GM21723 (cell line): Measurements from ENCODE around the gene BOLA3.
"Not testable (repeated sequence)": the region's sequence is repeated elsewhere in the genome, so short reads cannot be mapped to it uniquely, and the experiment has no call there.

Experiments
- ATAC-seq: cut with Tn5 transposase; IDR thresholded peaks from one replicate; pipeline ENCODE4 v1.9.1; 2021; ENCODE audit warnings: mild to moderate bottlenecking, moderate library complexity; ENCODE audit not compliant: unreplicated experiment

The BOLA3 gene

DNA sequence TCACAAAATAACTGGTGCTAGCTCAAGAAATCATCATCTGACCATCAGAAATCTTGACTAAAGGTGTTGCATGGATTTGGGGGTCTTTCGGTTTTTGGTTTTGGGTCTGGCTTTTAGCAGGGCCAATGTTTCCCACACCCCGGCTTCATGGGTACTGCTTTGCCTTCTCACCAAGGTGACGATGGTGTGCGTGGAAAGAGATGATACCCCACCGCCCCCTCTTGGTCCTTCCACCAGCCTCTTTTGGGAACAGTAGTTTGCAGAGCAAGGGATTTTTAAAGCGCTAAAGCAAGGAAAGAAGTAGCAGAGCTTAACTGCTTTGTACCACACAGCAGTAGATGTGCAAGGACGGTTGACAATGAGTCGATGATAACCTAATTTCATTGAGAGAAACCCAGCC is 42.3 kb downstream of the BOLA3 start:
- ATAC-seq, result no peak

DNA sequence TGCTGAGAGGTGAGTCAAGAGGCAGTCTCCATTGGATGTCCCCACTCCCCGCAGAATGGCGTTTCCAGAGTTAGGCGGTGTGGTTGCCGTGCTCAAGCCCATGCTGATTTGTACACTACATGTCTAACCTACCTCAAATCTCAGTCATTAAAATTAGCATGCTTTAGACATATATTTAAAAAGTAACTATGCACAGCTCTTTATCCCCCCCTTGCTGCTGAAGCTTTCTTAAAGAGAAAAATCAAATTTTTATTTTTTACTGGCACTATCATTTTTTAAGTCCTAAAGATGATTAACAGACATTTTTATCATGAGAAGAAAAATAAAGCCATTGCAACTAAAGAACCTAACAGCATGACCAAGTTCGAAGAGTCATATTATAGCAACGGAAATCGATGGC is 42.9 kb downstream of the BOLA3 start:
- no peak for ATAC-seq

DNA sequence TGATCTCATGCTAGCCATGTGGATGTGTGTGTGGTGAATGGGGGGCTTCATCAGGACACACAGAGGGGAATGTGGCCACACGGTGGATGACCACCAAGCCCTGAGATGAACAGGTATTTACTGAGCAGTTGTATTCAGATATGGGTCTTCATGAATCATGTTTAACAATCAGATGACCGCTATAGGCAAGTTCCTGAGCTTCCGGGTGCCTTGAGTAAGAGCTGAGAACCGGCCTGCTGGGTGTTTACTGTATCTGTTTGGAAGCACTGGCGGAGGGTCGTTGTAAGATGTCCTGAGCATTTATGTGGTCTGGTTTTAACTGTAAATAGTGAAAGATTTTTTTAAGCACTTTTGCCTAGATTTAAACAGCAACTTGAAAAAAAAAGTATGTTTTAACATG is 43.9 kb downstream of the BOLA3 start:
- ATAC-seq, result no peak

DNA sequence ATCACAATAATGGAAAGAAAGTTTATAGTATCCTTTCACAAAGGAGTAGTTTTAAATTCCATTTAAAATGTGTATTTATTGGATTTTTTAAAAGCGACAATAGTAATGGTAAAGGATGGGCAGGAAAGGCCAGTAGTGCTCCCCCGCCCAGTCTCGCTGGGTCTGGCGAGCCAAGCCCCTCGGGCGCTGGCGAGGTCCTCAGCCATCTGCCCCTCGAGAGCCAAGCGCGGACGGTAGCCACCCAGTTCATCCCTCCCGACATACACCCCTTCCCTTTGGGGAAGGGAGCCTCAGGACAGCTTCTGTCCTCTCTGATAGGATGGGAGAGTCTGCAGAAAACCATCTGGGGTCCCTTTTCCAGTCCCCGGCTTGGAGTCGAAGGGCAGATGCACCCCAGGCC is 45.2 kb downstream of the BOLA3 start:
- no peak for ATAC-seq

DNA sequence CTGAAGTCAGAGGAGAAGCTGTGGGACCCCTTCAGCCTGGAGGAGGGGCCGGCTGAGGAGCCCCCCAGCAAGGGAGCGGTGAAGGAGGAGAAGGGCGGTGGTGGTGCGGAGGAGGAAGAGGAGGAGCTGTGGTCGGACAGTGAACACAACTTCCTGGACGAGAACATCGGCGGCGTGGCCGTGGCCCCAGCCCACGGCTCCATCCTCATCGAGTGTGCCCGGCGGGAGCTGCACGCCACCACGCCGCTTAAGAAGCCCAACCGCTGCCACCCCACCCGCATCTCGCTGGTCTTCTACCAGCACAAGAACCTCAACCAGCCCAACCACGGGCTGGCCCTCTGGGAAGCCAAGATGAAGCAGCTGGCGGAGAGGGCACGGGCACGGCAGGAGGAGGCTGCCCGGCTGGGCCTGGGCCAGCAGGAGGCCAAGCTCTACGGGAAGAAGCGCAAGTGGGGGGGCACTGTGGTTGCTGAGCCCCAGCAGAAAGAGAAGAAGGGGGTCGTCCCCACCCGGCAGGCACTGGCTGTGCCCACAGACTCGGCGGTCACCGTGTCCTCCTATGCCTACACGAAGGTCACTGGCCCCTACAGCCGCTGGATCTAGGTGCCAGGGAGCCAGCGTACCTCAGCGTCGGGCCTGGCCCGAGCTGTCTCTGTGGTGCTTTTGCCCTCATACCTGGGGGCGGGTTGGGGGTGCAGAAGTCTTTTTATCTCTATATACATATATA is 46.0 kb downstream of the BOLA3 start:
- no peak for ATAC-seq

DNA sequence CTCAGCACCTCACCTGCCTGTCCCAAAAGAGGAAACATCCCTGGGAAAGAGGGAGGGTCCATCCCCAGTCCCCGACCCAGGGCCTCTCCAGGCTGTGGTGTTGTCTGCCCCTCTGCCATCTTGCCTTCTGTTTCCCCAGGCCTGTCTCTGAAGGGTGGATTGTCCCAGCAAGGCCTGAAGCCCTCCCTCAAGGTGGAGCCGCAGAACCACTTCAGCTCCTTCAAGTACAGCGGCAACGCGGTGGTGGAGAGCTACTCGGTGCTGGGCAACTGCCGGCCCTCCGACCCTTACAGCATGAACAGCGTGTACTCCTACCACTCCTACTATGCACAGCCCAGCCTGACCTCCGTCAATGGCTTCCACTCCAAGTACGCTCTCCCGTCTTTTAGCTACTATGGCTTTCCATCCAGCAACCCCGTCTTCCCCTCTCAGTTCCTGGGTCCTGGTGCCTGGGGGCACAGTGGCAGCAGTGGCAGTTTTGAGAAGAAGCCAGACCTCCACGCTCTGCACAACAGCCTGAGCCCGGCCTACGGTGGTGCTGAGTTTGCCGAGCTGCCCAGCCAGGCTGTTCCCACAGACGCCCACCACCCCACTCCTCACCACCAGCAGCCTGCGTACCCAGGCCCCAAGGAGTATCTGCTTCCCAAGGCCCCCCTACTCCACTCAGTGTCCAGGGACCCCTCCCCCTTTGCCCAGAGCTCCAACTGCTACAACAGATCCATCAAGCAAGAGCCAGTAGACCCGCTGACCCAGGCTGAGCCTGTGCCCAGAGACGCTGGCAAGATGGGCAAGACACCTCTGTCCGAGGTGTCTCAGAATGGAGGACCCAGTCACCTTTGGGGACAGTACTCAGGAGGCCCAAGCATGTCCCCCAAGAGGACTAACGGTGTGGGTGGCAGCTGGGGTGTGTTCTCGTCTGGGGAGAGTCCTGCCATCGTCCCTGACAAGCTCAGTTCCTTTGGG is 47.2 kb downstream of the BOLA3 start:
- no peak for ATAC-seq

DNA sequence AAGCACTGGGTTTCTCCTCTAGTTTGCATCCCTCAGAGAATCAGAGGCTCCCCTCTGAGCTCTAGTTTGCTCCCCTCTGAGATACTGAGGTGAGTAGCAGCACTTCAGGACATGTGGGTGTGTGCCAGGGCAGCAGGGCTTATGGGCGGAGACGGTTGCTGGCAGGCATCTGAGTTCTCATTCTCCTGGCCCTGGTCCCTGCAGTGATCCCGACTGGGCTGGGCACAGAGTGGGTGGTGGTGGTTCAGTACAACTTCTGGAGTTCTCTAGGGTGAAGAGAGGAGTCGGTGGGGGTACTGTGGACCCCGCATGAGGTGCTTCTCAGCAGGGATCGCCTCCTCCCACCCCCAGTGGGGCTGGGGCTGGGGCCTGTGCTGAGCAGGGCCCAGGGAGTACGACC is 47.9 kb downstream of the BOLA3 start:
- ATAC-seq, result no peak

DNA sequence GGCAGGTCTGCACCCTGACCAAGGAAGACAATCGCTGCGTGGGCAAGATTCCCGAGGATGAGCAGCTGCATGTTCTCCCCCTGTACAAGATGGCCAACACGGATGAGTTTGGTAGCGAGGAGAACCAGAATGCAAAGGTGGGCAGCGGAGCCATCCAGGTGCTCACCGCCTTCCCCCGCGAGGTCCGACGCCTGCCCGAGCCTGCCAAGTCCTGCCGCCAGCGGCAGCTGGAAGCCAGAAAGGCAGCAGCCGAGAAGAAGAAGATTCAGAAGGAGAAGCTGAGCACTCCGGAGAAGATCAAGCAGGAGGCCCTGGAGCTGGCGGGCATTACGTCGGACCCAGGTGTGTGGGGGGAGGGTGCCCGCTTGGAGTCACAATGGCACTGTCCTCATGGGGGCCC is 48.4 kb downstream of the BOLA3 start:
- no peak for ATAC-seq

DNA sequence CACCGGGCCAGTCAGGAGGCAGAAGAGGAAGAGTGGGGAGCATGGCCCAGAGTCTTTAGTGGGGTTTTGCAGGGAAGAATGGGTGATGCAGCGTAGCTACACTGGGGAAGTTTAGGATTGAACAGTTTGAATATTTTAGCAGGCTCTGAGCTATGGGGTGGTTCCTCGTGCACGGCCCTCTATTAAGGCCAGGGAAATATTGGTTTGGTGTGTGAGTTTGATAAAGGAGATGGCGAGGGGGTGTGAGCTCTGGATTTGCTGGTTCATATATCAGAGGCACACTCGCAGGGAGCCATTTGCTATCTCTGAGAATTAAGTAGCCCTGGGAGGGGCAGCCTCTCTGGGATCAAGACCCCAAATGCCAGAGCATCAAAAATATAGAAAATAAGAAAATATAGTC is 50.1 kb downstream of the BOLA3 start:
- ATAC-seq, result no peak

DNA sequence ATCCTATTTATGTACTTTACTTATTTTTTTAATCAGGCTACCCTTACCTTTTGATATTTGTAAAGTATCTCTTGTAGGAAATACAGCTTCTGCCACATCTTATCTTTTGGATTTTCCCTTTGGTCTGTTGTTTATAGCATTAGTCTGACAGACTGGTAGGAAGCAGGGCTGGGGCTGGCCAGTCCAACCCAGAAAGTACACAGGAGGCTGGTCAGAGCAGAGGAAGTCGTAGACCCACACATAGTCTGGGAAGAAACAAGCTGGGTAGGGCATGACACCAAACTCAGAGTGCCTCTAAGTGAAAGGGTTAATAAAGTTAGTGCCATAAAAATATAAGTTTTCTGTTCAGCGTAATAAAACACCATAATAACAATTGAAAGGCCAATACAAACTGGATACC is 51.7 kb downstream of the BOLA3 start:
- ATAC-seq, result no peak

DNA sequence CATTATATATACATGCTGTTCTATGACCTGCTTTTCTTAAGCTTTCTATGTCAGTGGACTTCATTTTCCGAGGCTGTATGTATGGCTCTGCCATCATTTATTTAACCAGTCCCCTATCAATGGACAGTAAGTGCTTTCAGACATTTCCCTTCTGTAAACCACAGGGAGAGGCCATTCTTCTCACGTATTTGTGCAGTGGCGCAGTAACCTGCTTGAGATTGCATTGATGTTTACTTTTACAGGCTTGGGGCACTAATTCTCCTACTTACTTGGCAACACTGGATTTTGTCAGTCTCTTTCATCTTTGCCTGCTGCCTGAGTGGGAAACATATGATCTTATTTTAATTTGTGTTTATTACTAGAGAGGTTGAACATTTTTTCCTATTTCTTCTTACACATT is 52.1 kb downstream of the BOLA3 start:
- no peak for ATAC-seq

DNA sequence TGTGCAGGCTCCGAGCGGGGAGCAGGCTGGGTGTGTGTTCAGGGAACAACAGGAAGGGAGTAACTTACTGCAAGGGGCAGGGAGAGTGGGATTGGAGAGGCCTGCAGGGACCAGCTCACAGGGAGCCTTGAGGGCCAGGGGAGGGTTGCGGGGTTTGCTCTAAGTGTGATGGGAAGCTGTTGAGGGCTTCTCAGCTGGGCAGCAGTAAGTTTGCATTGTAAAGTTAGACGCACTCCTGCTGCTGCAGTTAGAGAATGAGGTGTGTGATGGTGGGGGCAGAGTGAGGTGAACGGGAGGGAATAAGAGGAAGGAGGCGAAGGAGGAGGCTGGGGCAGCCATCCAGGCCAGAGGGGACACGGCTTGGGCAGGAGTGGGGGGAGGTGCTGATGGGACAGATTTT is 53.4 kb downstream of the BOLA3 start:
- ATAC-seq, result no peak

DNA sequence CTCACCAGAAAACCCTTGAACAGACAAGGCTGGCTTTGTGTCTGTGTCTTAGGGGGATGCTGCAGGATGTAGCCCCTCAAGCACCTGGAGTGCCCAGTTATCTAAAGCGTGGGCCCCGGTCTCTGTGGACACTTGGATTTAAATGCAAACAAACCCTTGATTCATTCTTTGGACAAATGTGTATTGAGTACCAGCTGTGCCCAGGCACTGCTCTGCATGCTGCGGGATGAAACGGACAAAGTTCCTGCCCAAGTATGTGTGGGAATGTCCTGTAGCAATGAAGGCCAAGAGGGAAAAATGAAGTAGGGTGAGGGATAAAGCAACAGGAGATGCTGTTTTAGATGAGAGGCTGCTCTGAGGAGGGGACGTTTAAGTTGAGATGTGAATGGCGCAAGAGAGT is 53.9 kb downstream of the BOLA3 start:
- ATAC-seq, result no peak

DNA sequence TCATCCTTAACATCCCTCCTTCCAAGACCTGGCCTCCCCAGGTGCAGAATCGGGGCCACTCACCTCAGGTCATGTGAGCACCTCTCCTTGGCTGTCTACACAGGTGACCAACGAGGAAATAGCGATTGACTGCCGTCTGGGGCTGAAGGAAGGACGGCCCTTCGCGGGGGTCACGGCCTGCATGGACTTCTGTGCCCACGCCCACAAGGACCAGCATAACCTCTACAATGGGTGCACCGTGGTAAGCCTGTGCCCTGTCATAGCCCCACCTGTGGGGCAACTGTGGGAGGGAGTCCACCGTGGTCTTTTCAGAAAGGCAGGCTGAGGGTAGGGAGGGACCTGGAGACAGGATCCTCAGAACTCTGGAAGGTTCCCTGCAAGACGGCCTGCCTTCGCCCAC is 54.3 kb downstream of the BOLA3 start:
- no peak for ATAC-seq

DNA sequence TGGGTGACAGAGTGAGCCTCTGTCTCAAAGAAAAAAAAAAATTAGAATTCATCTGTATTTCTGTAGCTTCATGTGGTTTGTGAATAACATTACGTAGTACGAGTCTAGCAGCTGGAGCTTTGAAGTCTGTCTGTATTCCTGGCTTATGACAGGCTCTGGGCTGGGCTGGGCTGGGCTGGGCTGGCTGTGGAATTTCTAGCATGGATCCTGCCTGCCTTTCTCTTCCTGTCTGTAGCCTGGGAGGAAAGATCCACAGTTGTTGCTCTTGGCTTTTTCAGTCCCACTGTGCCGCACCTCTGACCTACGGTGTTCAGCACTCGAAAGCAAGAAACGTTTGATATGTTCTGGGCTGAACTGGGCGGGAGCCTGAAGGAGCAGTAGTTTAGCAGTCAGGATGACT is 55.4 kb downstream of the BOLA3 start:
- no peak for ATAC-seq

DNA sequence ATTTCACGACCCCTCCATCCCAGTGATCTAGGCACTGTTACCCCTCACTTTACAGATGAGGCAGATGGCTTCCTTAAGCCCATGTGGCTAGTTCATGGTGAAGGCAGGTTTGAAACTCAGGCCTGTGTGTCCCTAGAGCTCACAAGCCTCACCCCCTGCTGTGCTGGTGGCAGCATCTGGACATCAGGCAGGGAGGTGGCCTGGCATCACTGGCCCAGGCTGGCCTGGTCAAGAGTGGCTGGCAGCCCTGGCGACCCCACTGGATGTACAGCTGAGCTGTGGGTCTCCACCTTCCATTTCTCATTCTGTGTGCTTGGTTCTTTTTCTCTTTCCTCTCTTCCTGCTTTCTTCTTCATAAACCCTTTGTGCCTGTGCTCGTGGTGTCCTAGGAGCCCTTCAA is 56.3 kb downstream of the BOLA3 start:
- ATAC-seq, result no peak

DNA sequence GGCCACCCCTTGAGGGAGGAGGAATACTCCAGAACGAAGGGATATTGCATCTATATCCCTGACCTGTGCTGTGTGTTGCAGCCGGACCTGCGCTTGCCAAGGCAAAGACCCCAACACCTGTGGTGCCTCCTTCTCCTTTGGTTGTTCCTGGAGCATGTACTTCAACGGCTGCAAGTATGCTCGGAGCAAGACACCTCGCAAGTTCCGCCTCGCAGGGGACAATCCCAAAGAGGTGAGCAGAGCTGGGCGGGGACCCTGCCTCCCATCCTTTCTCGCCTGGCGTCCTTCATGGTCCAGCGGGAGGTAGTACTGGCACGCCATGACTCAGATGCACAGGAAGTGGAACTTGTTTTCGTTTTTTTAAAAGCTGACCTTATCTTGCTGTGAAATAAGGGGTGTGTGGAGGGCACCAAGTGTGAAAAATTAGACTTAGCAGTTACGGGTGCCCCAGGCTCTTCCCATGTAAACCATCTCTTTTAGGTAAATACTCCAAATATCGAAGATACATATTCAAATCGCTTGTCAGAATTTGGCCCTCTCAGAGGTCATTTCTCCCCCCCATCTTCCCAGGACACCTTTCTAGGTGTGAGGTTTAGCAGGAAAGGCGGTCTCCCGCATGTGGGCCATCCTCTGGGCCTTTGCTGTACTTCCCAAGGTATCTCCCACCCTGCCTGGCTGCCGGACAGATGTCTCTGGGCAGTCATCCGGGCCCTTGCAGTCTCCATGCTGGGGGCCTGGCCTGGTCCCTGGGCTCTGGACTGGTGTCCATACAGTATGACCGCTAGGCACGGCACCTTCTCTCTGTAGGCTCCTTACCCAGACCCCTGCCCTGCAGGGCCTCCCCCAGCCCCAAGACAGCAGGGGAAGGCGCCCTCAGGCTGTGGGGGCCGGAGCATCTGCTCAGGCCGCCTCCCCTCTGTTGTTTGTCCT is 57.6 kb downstream of the BOLA3 start:
- no peak for ATAC-seq

DNA sequence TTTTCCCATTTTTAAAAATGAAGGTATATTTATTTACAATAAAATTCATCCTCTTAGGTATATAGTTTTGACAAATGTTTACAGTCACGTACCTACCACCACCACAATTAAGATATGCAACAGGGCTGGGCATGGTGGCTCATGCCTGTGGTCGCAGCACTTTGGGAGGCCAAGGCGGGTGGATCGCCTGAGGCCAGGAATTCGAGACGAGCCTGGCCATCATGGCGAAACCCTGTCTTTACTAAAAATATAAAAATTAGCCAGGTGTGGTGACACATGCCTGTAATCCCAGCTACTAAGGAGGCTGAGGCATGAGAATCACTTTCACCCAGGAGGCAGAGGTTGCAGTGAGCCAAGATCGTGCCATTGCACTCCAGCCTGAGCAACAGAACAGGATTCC is 59.0 kb downstream of the BOLA3 start:
- ATAC-seq, result not testable (repeated sequence)

DNA sequence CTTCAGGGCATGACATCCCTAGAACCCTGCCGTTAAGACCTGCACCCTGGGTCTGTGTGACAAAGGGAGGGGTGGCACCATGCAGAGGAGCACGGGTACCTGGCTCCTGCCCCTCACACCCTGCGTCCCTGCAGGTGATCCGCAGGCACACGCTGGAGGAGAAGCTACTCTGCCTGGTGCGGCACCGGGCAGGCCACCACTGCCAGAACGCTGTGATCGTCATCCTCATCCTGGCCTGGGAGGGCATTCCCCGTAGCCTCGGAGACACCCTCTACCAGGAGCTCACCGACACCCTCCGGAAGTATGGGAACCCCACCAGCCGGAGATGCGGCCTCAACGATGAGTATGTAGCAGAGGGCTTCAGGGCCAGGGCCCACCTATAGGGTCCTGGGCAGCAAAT is 60.0 kb downstream of the BOLA3 start:
- no peak for ATAC-seq

DNA sequence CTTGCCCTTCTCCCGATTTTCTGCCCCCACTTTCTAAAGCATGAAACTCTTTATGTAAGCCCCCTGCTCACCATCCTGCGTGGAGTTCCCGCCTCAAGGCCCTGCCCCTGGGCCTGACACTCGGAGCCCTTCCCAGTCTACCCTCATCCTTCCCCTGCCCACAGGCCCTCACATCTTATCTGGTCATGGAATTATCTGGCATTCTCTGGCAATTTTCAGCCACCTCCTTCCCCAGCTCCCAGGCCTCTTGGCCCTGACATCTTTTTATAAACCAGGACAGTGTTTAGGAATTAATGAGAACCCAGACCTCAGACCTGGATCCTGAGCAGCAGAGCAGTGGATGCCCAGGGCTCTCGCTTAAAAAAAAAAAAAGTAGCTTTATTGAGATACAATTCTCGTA is 61.7 kb downstream of the BOLA3 start:
- no peak for ATAC-seq
